WERI-Rb-1 (cell line): Measurements from ENCODE around the gene TRIM69.

Experiments used
- DNase-seq: peaks from one replicate; pipeline ENCODE4 v3.0.0-alpha.2; 2020
- H3K27ac ChIP-seq: fragments of 250-450 bp; sonication (Bioruptor Pico); 2 replicates; pipeline ENCODE4 v1.5.1; 2020; ENCODE audit warnings: mild to moderate bottlenecking, moderate library complexity
- H3K27me3 ChIP-seq: fragments of 250-450 bp; sonication (Bioruptor Pico); 2 replicates; pipeline ENCODE4 v1.5.1; 2021; ENCODE audit warnings: mild to moderate bottlenecking, low read depth, moderate library complexity; ENCODE audit not compliant: insufficient read depth, severe bottlenecking
- H3K36me3 ChIP-seq: fragments of 250-450 bp; sonication (Bioruptor Pico); 2 replicates; pipeline ENCODE4 v1.5.1; 2020; ENCODE audit warnings: mild to moderate bottlenecking, moderate library complexity
- H3K4me3 ChIP-seq: 2 replicates; pipeline ENCODE4 v1.5.1; 2011; ENCODE audit warnings: low read depth, mild to moderate bottlenecking, control low read depth, low read length
- H3K9me3 ChIP-seq: fragments of 250-450 bp; sonication (Bioruptor Pico); 2 replicates; pipeline ENCODE4 v1.5.1; 2021; ENCODE audit warnings: mild to moderate bottlenecking, moderate library complexity; ENCODE audit not compliant: severe bottlenecking
- TF ChIP-seq, protein P1 (sequence below): IDR thresholded peaks from 2 replicates; pipeline ENCODE4 v1.5.1; 2011; ENCODE audit warnings: low read depth, mild to moderate bottlenecking, control low read depth, inconsistent platforms, low read length

The TRIM69 gene

DNA sequence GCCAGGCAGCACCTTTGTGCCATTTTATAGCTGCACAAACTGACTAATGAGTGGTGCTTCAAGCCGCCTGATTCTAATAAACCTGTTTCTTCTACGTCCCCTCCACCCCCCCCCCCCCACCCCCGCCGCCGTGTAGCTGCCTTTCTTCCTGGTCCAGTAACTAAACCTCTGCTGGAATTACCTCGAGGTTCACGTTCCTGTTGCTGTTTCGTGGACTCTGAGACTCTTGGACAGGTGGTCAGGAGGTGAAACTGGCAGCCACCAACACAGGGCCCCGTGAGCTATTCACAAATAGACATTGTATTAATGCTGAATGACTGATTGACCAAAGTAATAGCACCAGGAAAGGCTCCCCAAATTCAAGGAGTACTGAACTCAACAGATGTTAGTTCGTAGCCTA lies 73.9 kb downstream of the TRIM69 start:
- no peaks in the 10 kb centered on the region for H3K36me3 ChIP-seq
- TF ChIP-seq, protein P1, sequence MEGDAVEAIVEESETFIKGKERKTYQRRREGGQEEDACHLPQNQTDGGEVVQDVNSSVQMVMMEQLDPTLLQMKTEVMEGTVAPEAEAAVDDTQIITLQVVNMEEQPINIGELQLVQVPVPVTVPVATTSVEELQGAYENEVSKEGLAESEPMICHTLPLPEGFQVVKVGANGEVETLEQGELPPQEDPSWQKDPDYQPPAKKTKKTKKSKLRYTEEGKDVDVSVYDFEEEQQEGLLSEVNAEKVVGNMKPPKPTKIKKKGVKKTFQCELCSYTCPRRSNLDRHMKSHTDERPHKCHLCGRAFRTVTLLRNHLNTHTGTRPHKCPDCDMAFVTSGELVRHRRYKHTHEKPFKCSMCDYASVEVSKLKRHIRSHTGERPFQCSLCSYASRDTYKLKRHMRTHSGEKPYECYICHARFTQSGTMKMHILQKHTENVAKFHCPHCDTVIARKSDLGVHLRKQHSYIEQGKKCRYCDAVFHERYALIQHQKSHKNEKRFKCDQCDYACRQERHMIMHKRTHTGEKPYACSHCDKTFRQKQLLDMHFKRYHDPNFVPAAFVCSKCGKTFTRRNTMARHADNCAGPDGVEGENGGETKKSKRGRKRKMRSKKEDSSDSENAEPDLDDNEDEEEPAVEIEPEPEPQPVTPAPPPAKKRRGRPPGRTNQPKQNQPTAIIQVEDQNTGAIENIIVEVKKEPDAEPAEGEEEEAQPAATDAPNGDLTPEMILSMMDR, result no peak
- H3K9me3 ChIP-seq, result no peaks in the 10 kb centered on the region
- DNase-seq, result no peak
- no peaks in the 10 kb centered on the region for H3K27me3 ChIP-seq
- no peak overlapping the region for H3K27ac ChIP-seq
- no peak overlapping the region for H3K4me3 ChIP-seq

DNA sequence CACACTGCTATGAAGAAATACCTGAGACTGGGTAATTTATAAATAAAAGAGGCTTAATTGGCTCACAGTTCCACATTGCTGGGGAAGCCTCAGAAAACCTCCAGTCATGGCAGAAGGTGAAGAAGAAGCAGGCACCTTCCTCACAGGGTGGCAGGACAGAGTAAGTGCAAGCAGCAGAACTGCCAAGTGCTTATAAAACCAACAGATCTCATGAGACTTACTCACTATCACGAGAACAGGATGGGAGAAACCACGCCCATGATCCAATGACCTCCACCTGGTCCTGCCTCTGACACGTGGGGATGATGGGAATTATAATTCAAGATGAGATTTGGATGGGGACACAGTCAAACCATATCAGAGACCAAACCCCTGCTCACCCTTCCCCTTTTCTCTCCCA lies 75.0 kb downstream of the TRIM69 start:
- no peaks in the 10 kb centered on the region for H3K9me3 ChIP-seq
- H3K36me3 ChIP-seq, result no peaks in the 10 kb centered on the region
- no peak overlapping the region for H3K27ac ChIP-seq
- no peaks in the 10 kb centered on the region for H3K27me3 ChIP-seq
- TF ChIP-seq, protein P1, result no peak
- no peak overlapping the region for H3K4me3 ChIP-seq
- DNase-seq, result no peak

DNA sequence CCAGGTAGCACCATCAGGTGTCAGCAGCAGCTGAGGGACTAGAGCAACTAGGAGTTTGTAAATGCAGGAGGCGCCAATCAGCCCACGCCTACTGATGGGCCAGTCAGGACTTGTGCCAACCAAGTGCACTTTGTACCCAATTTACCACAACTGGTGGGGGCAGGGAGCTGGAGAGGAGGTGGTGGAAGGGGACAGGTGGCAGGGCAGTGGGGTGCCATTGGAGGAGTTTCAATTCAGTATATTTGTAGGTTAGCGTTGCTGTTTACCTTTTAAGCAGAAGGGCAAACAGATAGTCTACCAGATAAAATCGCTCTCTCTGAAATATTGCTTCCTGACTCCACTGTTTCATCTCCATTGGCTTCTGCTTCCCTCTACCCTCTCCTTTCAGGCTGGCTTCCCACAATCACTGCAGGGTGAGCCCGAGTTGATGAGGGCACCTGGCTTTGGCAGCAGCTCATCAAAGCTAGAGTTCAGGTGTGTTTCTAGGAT lies 75.7 kb downstream of the TRIM69 start:
- DNase-seq, result no peak
- H3K36me3 ChIP-seq, result no peaks in the 10 kb centered on the region
- TF ChIP-seq, protein P1, result no peak
- H3K9me3 ChIP-seq, result no peaks in the 10 kb centered on the region
- no peak overlapping the region for H3K4me3 ChIP-seq
- H3K27ac ChIP-seq, result no peak overlapping the region
- H3K27me3 ChIP-seq, result no peaks in the 10 kb centered on the region

DNA sequence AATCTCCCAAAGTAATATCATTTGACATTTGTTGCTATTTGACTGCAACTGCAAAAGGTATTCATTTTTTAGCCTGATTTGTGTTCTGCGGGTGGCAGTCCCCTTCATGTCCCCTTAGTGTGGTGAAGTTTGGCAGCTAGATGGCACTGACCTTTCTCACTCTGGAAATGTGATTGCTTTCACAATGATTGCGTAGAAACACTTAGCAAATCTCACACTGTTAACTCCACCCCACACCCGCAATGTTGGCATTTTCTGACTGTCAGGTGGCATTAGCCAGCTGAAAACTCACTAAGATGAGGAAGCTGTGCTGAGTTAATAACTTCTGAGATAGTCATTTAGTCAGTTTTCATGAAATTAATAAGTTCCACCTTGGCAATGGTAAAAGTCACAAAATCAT lies 76.9 kb downstream of the TRIM69 start:
- Histone ChIP-seq H3K27me3 (no peaks in the 10 kb centered on the region), H3K27ac (no peak overlapping the region), H3K9me3 (no peaks in the 10 kb centered on the region), H3K36me3 (no peaks in the 10 kb centered on the region), H3K4me3 (no peak overlapping the region)
- TF ChIP-seq, protein P1, result no peak
- DNase-seq, result no peak
